ENCODE results near the gene ANO8.

Gene ANO8

GRCh38 chr19:17333611-17334413 is 843 bp downstream of the ANO8 start:
- TF ChIP-seq, protein P1, sequence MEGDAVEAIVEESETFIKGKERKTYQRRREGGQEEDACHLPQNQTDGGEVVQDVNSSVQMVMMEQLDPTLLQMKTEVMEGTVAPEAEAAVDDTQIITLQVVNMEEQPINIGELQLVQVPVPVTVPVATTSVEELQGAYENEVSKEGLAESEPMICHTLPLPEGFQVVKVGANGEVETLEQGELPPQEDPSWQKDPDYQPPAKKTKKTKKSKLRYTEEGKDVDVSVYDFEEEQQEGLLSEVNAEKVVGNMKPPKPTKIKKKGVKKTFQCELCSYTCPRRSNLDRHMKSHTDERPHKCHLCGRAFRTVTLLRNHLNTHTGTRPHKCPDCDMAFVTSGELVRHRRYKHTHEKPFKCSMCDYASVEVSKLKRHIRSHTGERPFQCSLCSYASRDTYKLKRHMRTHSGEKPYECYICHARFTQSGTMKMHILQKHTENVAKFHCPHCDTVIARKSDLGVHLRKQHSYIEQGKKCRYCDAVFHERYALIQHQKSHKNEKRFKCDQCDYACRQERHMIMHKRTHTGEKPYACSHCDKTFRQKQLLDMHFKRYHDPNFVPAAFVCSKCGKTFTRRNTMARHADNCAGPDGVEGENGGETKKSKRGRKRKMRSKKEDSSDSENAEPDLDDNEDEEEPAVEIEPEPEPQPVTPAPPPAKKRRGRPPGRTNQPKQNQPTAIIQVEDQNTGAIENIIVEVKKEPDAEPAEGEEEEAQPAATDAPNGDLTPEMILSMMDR (IDR thresholded peaks at IDR 0.05; ENCODE audit: low read depth, low read length), result no peak
- peak overlapping the region; percentile 63 for H3K4me3 ChIP-seq (ENCODE audit: low read depth, low read length)
- in situ Hi-C loops (cut with HindIII; ENCODE audit: low sequenced_read_pairs), result no loop called here
- peak; percentile 87 for DNase-seq (ENCODE audit: low read depth, low spot score)

- DNase-seq (ENCODE audit: low read depth, low spot score), result peak; percentile 50
- TF ChIP-seq, protein P1 (IDR thresholded peaks at IDR 0.05; ENCODE audit: low read depth, low read length), result no peak
- in situ Hi-C loops (cut with HindIII; ENCODE audit: low sequenced_read_pairs), result no loop called here
- no peak overlapping the region for H3K4me3 ChIP-seq (ENCODE audit: low read depth, low read length)
These were observed 1.7 kb downstream of the ANO8 start for GRCh38 chr19:17332677-17333581.

GRCh38 chr19:17332360-17332676 is 2.3 kb downstream of the ANO8 start:
- in situ Hi-C loops (cut with HindIII; ENCODE audit: low sequenced_read_pairs), result no loop called here
- no peak for DNase-seq (ENCODE audit: low read depth, low spot score)
- TF ChIP-seq, protein P1 (IDR thresholded peaks at IDR 0.05; ENCODE audit: low read depth, low read length), result no peak
- H3K4me3 ChIP-seq (ENCODE audit: low read depth, low read length), result no peak overlapping the region

GRCh38 chr19:17331045-17331558 is 3.6 kb downstream of the ANO8 start:
- in situ Hi-C loops (cut with HindIII; ENCODE audit: low sequenced_read_pairs), result no loop called here
- TF ChIP-seq, protein P1 (IDR thresholded peaks at IDR 0.05; ENCODE audit: low read depth, low read length), result no peak
- no peak overlapping the region for H3K4me3 ChIP-seq (ENCODE audit: low read depth, low read length)
- no peak for DNase-seq (ENCODE audit: low read depth, low spot score)

DNA sequence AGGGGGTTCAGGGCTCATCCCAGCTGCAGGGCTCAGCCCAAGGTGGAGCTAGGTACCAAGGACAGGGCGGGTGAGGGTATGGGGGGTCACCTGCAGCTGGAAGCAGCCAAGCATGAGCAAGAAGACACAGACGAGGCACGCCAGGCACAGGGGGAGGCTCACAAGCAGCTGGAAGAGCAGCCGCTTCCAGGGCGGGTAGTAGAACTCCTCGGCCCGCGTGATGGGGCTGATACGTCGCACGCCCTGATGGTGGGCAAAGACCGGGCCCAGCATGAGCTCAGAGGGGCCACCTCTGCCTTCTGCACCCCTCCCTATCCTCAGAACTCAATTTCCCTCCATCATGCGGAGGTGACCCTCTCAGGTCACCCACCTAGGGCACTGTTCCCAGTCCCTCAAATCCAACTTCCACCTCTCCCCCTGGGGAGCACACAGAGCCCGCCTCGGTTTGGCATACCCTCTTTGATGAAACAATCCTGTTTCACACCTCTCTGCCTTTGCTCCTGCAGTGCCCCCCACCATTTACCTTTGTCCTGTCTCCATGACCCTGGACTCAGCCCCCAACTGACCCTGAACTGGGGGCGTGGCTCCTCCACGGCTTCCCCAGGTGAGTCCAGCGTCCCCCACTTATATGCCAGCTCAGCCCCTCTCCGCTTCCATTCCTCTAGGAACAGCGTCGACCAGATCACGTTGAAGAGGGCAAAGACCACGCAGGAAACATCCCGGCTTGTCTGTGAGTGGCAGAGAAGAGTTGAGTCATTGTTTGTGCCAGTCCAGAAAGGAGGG is 4.2 kb downstream of the ANO8 start:
- H3K4me3 ChIP-seq (ENCODE audit: low read depth, low read length), result no peak overlapping the region
- TF ChIP-seq, protein P1 (IDR thresholded peaks at IDR 0.05; ENCODE audit: low read depth, low read length), result no peak
- in situ Hi-C loops (cut with HindIII; ENCODE audit: low sequenced_read_pairs), result no loop called here
- no peak for DNase-seq (ENCODE audit: low read depth, low spot score)

Data from astrocyte of the spinal cord (primary cell).